ENCODE data around the gene SLK. TPM values are rescaled to one million over a fixed set of nuclear protein-coding genes. Genes with fewer than 3 reads are reported as not detected.

The SLK gene
- total RNA-seq, 2 experiments from 2014 or later = 19.4 to 19.9 TPM

GRCh38 chr10:104059364-104059763, 92.4 kb downstream of the SLK start:
- intact Hi-C loops (cut with micrococcal nuclease; ENCODE audit: unreplicated experiment) = no loop called here
- Histone ChIP-seq H3K4me1 (ENCODE audit: insufficient read depth, low read length, poor library complexity, severe bottlenecking) (no peaks in the 10 kb centered on the region), H3K27ac (ENCODE audit: low read depth, low read length, poor library complexity, severe bottlenecking) (no peak overlapping the region), H3K9me2 (ENCODE audit: insufficient read depth, low read length) (no peaks in the 10 kb centered on the region), H3K36me3 (ENCODE audit: insufficient read depth, low read length) (no peaks in the 10 kb centered on the region), H3K4me3 (ENCODE audit: low read depth, low read length, poor library complexity, severe bottlenecking) (no peak overlapping the region), H2AFZ (ENCODE audit: low read length) (no peak overlapping the region), H3K79me2 (ENCODE audit: insufficient read depth, low read depth, low read length) (no peaks in the 10 kb centered on the region), H3K9me3 (ENCODE audit: low read length) (no peaks in the 10 kb centered on the region), H4K20me1 (ENCODE audit: insufficient read depth, low read length) (no peaks in the 10 kb centered on the region), H3K4me2 (ENCODE audit: low read length) (no peak overlapping the region)
- POLR2A ChIA-PET = interaction anchor here (1.1 kb wide), 1 partner anchor 63 kb away, joined by 4 read pairs; the partner anchor contains the start of gene SFR1
- no peak for DNase-seq (ENCODE audit: low spot score)
- no peak for TF ChIP-seq EZH2phosphoT487 (IDR thresholded peaks at IDR 0.05; ENCODE audit: borderline replicate concordance, low read depth, low read length)
- TF ChIP-seq CTCF (conservative IDR thresholded peaks at IDR 0.05; ENCODE audit: low read length) = no peak
- BruUV-seq (replicated peaks) = no TSS peak
- CTCF ChIA-PET (ENCODE audit: unreplicated experiment) = no interaction called here

GRCh38 chr10:104061196-104061595, 94.3 kb downstream of the SLK start:
- intact Hi-C loops (cut with micrococcal nuclease; ENCODE audit: unreplicated experiment) = no loop called here
- Histone ChIP-seq H3K36me3 (ENCODE audit: insufficient read depth, low read length) (no peaks in the 10 kb centered on the region), H3K9me2 (ENCODE audit: insufficient read depth, low read length) (no peaks in the 10 kb centered on the region), H3K27ac (ENCODE audit: low read depth, low read length, poor library complexity, severe bottlenecking) (no peak overlapping the region), H3K79me2 (ENCODE audit: insufficient read depth, low read depth, low read length) (no peaks in the 10 kb centered on the region), H3K4me1 (ENCODE audit: insufficient read depth, low read length, poor library complexity, severe bottlenecking) (no peaks in the 10 kb centered on the region), H3K9me3 (ENCODE audit: low read length) (no peaks in the 10 kb centered on the region), H4K20me1 (ENCODE audit: insufficient read depth, low read length) (no peaks in the 10 kb centered on the region), H2AFZ (ENCODE audit: low read length) (no peak overlapping the region), H3K4me2 (ENCODE audit: low read length) (no peak overlapping the region), H3K4me3 (ENCODE audit: low read depth, low read length, poor library complexity, severe bottlenecking) (no peak overlapping the region)
- BruUV-seq (replicated peaks) = no TSS peak
- CTCF ChIA-PET (ENCODE audit: unreplicated experiment) = no interaction called here
- no peak for TF ChIP-seq EZH2phosphoT487 (IDR thresholded peaks at IDR 0.05; ENCODE audit: borderline replicate concordance, low read depth, low read length)
- no peak for TF ChIP-seq CTCF (conservative IDR thresholded peaks at IDR 0.05; ENCODE audit: low read length)
- no peak for DNase-seq (ENCODE audit: low spot score)
- POLR2A ChIA-PET = no interaction called here

GRCh38 chr10:104065748-104066147, 98.8 kb downstream of the SLK start:
- CTCF ChIA-PET (ENCODE audit: unreplicated experiment) = no interaction called here
- no peaks in the 10 kb centered on the region for H3K9me2 ChIP-seq (ENCODE audit: insufficient read depth, low read length)
- H3K4me3 ChIP-seq (ENCODE audit: low read depth, low read length, poor library complexity, severe bottlenecking) = no peak overlapping the region
- POLR2A ChIA-PET = no interaction called here
- no peaks in the 10 kb centered on the region for H3K4me1 ChIP-seq (ENCODE audit: insufficient read depth, low read length, poor library complexity, severe bottlenecking)
- no TSS peak for BruUV-seq (replicated peaks)
- H4K20me1 ChIP-seq (ENCODE audit: insufficient read depth, low read length) = no peaks in the 10 kb centered on the region
- H3K4me2 ChIP-seq (ENCODE audit: low read length) = no peak overlapping the region
- TF ChIP-seq EZH2phosphoT487 (IDR thresholded peaks at IDR 0.05; ENCODE audit: borderline replicate concordance, low read depth, low read length) (no peak), CTCF (conservative IDR thresholded peaks at IDR 0.05; ENCODE audit: low read length) (no peak)
- DNase-seq (ENCODE audit: low spot score) = no peak
- no peak overlapping the region for H3K27ac ChIP-seq (ENCODE audit: low read depth, low read length, poor library complexity, severe bottlenecking)
- H3K36me3 ChIP-seq (ENCODE audit: insufficient read depth, low read length) = no peaks in the 10 kb centered on the region
- H3K79me2 ChIP-seq (ENCODE audit: insufficient read depth, low read depth, low read length) = no peaks in the 10 kb centered on the region
- intact Hi-C loops (cut with micrococcal nuclease; ENCODE audit: unreplicated experiment) = no loop called here
- H3K9me3 ChIP-seq (ENCODE audit: low read length) = no peaks in the 10 kb centered on the region
- H2AFZ ChIP-seq (ENCODE audit: low read length) = no peak overlapping the region
